Measurements from ENCODE around the gene KLHDC9.

Gene KLHDC9

GRCh38 chr1:161091796-161092507, 6.2 kb upstream of the KLHDC9 start:
- TF ChIP-seq SPI1 (IDR thresholded peaks at IDR 0.05; ENCODE audit: low read depth, low read length) (no peak), TAF1 (IDR thresholded peaks at IDR 0.05; ENCODE audit: low read depth, low read length) (no peak), POLR2A (IDR thresholded peaks at IDR 0.05; ENCODE audit: low read depth, low read length) (no peak), PAX5 (IDR thresholded peaks at IDR 0.05; ENCODE audit: insufficient read depth, low read length, severe bottlenecking) (no peak), POU2F2 (IDR thresholded peaks at IDR 0.05; ENCODE audit: low read depth, low read length) (no peak), POLR2AphosphoS5 (IDR thresholded peaks at IDR 0.05; ENCODE audit: low read depth, low read length) (no peak)
- FAIRE-seq (no peak), DNase-seq (ENCODE audit: insufficient read length, low spot score) (no peak)

GRCh38 chr1:161092621-161093028, 5.5 kb upstream of the KLHDC9 start:
- no peak for FAIRE-seq
- DNase-seq (ENCODE audit: insufficient read length, low spot score), result no peak
- TF ChIP-seq PAX5 (IDR thresholded peaks at IDR 0.05; ENCODE audit: insufficient read depth, low read length, severe bottlenecking) (no peak), POLR2AphosphoS5 (IDR thresholded peaks at IDR 0.05; ENCODE audit: low read depth, low read length) (no peak), TAF1 (IDR thresholded peaks at IDR 0.05; ENCODE audit: low read depth, low read length) (no peak), SPI1 (IDR thresholded peaks at IDR 0.05; ENCODE audit: low read depth, low read length) (no peak)

DNA sequence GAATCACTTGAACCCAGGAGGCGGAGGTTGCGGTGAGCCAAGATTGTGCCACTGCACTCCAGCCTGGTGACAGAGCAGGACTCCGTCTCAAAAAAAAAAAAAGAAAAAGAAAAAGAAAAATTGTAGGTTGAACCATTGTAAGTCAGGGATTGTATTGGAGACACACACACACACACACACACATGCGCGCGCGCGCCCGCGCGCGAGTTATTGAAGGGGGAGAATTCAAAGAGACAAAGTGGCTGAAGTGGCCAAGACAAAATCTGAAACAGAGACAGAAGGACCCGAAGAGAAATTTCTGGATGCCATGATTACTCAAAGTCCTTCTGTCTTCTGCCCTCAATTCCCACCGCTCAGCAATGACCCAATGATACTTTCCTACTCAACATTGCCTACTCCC, 3.7 kb upstream of the KLHDC9 start:
- FAIRE-seq (no peak), DNase-seq (ENCODE audit: insufficient read length, low spot score) (no peak)
- TF ChIP-seq POU2F2 (IDR thresholded peaks at IDR 0.05; ENCODE audit: low read depth, low read length), result no peak
- TF ChIP-seq POLR2AphosphoS5 (IDR thresholded peaks at IDR 0.05; ENCODE audit: low read depth, low read length), result no peak
- no peak for TF ChIP-seq POLR2A (IDR thresholded peaks at IDR 0.05; ENCODE audit: low read depth, low read length)
- TF ChIP-seq SPI1 (IDR thresholded peaks at IDR 0.05; ENCODE audit: low read depth, low read length), result no peak
- no peak for TF ChIP-seq PAX5 (IDR thresholded peaks at IDR 0.05; ENCODE audit: insufficient read depth, low read length, severe bottlenecking)

GRCh38 chr1:161095230-161095629, 2.9 kb upstream of the KLHDC9 start:
- FAIRE-seq, result no peak
- no peak for DNase-seq (ENCODE audit: insufficient read length, low spot score)

GRCh38 chr1:161096015-161096414, 2.1 kb upstream of the KLHDC9 start:
- DNase-seq (ENCODE audit: insufficient read length, low spot score) (no peak), FAIRE-seq (peak; percentile 75)
- TF ChIP-seq POU2F2 (IDR thresholded peaks at IDR 0.05; ENCODE audit: low read depth, low read length) (peak; percentile 39; the same call in 1 of the 2 replicates), PAX5 (IDR thresholded peaks at IDR 0.05; ENCODE audit: insufficient read depth, low read length, severe bottlenecking) (no peak), POLR2AphosphoS5 (IDR thresholded peaks at IDR 0.05; ENCODE audit: low read depth, low read length) (no peak), SPI1 (IDR thresholded peaks at IDR 0.05; ENCODE audit: low read depth, low read length) (peak; percentile 93), POLR2A (IDR thresholded peaks at IDR 0.05; ENCODE audit: low read depth, low read length) (no peak), TAF1 (IDR thresholded peaks at IDR 0.05; ENCODE audit: low read depth, low read length) (no peak)

More at GRCh38 chr1:161095230-161095629, 2.9 kb upstream of the KLHDC9 start:
- TF ChIP-seq POLR2A (IDR thresholded peaks at IDR 0.05; ENCODE audit: low read depth, low read length) (no peak), SPI1 (IDR thresholded peaks at IDR 0.05; ENCODE audit: low read depth, low read length) (no peak), PAX5 (IDR thresholded peaks at IDR 0.05; ENCODE audit: insufficient read depth, low read length, severe bottlenecking) (no peak), POLR2AphosphoS5 (IDR thresholded peaks at IDR 0.05; ENCODE audit: low read depth, low read length) (no peak), POU2F2 (IDR thresholded peaks at IDR 0.05; ENCODE audit: low read depth, low read length) (no peak), TAF1 (IDR thresholded peaks at IDR 0.05; ENCODE audit: low read depth, low read length) (no peak)

DNA sequence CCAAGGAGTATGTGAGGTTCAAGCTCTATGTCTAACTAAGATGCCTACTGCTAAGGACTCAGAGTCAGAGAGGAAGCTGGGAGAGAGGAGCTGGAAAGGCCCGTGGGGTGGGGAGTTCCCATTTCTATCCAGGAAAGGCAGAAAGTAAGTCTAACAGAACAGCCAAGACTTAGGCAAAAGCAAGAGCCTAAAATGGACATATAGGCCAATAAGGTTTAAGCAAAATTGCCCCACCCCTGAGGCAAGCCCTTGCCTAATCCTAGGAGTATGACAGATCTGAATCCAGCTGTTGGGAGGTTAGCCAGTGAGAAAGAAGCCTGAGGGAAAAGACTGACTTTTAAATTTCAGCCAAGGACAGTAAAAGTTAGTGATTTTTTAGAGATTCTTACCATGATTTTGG, 1.6 kb upstream of the KLHDC9 start:
- FAIRE-seq, result no peak
- TF ChIP-seq POLR2AphosphoS5 (IDR thresholded peaks at IDR 0.05; ENCODE audit: low read depth, low read length) (no peak), PAX5 (IDR thresholded peaks at IDR 0.05; ENCODE audit: insufficient read depth, low read length, severe bottlenecking) (no peak), POLR2A (IDR thresholded peaks at IDR 0.05; ENCODE audit: low read depth, low read length) (no peak), POU2F2 (IDR thresholded peaks at IDR 0.05; ENCODE audit: low read depth, low read length) (no peak), TAF1 (IDR thresholded peaks at IDR 0.05; ENCODE audit: low read depth, low read length) (no peak), SPI1 (IDR thresholded peaks at IDR 0.05; ENCODE audit: low read depth, low read length) (no peak)
- no peak for DNase-seq (ENCODE audit: insufficient read length, low spot score)

DNA sequence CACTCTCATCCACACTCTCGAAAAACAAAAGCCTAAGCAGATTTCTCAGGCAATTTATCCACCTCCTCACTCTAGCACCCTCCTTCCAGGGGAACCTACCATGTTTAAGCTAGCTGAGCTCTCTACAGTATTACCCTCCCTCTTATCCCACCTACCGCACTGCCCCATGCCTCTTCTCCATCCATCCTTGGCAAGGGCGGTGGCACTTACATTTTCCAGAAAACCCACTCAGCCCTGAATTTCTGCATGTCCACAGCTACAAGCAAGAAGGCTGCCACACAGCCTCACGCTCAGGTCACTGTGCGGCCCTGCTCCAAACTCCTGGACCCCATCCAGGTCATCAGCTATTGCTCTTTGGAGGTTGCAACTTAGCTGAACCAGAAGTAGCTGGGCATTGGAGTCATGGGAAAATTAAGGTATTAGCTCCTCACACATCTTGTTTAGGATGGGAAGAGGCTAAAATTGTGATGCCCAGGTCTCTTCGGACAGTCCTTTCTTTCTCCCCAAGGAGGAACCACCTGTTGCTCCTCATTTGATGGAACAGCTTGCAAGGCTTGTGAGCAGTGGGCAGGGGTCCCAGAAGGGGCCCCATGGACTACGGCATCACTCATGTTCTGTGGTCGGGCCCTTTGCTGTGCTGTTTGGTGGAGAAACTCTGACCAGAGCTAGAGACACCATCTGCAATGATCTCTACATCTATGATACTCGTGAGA, 1.1 kb downstream of the KLHDC9 start:
- FAIRE-seq, result no peak

DNA sequence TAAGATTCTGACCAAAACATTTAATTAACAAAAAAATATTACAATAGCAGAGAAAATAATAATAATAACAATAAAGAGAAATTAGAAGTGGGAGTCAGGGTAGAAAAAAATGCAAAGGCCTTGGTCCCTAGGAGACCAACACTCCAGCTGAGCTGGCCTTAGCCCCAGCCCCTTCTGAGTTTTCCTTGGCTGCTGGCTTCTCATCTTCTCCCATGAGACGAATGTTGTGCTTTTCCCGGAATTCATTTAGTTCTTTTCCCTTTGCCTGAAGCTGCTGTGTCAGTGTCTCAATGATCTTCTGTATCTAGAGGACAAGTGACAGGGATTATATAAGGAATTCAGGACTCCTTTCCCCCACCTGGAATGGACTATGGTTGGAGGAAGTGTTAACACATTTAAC, 2.4 kb downstream of the KLHDC9 start:
- DNase-seq (ENCODE audit: insufficient read length, low spot score) (no peak), FAIRE-seq (no peak)
- TF ChIP-seq TAF1 (IDR thresholded peaks at IDR 0.05; ENCODE audit: low read depth, low read length) (no peak), POLR2AphosphoS5 (IDR thresholded peaks at IDR 0.05; ENCODE audit: low read depth, low read length) (no peak), PAX5 (IDR thresholded peaks at IDR 0.05; ENCODE audit: insufficient read depth, low read length, severe bottlenecking) (no peak), SPI1 (IDR thresholded peaks at IDR 0.05; ENCODE audit: low read depth, low read length) (no peak), POLR2A (IDR thresholded peaks at IDR 0.05; ENCODE audit: low read depth, low read length) (no peak), POU2F2 (IDR thresholded peaks at IDR 0.05; ENCODE audit: low read depth, low read length) (no peak)

More for the DNA sequence above, 1.1 kb downstream of the KLHDC9 start:
- DNase-seq (ENCODE audit: insufficient read length, low spot score), result no peak
- TF ChIP-seq POU2F2 (IDR thresholded peaks at IDR 0.05; ENCODE audit: low read depth, low read length), result no peak
- 0 out of 2 replicates have a peak, but pooled peaks have one; percentile 25 for TF ChIP-seq POLR2AphosphoS5 (IDR thresholded peaks at IDR 0.05; ENCODE audit: low read depth, low read length)

GRCh38 chr1:161106431-161106830, 8.3 kb downstream of the KLHDC9 start:
- DNase-seq (ENCODE audit: insufficient read length, low spot score) (no peak), FAIRE-seq (no peak)
- TF ChIP-seq PAX5 (IDR thresholded peaks at IDR 0.05; ENCODE audit: insufficient read depth, low read length, severe bottlenecking) (no peak), POU2F2 (IDR thresholded peaks at IDR 0.05; ENCODE audit: low read depth, low read length) (no peak), SPI1 (IDR thresholded peaks at IDR 0.05; ENCODE audit: low read depth, low read length) (no peak), POLR2AphosphoS5 (IDR thresholded peaks at IDR 0.05; ENCODE audit: low read depth, low read length) (no peak), TAF1 (IDR thresholded peaks at IDR 0.05; ENCODE audit: low read depth, low read length) (no peak), POLR2A (IDR thresholded peaks at IDR 0.05; ENCODE audit: low read depth, low read length) (no peak)
